ENCODE measurements around the gene MZB1. TPM values are rescaled to one million over a fixed set of nuclear protein-coding genes. Genes with fewer than 3 reads are reported as not detected.
"Not testable (repeated sequence)": the region's sequence is repeated elsewhere in the genome, so short reads cannot be mapped to it uniquely, and the experiment has no call there.

MZB1 gene
- polyA plus RNA-seq, 4 donors, result 0.22 to 0.90 (median 0.32) TPM

GRCh38 chr5:139392678-139393496 lies 3.2 kb upstream of the MZB1 start:
- DNase-seq (ENCODE audit: low read depth in 4 of 4, low spot score in 3 of 4), result no peak

DNA sequence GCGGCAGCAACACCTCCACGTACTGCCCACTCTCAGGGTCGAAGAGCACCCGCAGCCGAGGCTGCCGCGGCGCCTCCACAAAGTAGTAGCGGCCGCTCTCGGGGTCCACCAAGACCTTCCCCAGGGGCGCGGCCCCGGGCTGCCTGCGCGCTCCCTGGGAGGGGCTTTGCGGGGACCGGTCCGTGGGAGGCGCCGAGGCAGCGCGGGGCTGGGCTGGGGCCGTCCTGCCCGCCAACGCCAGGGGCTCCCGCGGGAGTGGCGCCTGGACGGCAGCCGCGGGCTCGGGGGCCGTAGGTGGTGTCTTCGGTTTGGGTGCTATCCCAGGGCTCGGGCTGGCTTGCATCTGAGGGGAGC lies 2.6 kb upstream of the MZB1 start:
- DNase-seq (ENCODE audit: low read depth in 4 of 4, low spot score in 3 of 4), result no peak

DNA sequence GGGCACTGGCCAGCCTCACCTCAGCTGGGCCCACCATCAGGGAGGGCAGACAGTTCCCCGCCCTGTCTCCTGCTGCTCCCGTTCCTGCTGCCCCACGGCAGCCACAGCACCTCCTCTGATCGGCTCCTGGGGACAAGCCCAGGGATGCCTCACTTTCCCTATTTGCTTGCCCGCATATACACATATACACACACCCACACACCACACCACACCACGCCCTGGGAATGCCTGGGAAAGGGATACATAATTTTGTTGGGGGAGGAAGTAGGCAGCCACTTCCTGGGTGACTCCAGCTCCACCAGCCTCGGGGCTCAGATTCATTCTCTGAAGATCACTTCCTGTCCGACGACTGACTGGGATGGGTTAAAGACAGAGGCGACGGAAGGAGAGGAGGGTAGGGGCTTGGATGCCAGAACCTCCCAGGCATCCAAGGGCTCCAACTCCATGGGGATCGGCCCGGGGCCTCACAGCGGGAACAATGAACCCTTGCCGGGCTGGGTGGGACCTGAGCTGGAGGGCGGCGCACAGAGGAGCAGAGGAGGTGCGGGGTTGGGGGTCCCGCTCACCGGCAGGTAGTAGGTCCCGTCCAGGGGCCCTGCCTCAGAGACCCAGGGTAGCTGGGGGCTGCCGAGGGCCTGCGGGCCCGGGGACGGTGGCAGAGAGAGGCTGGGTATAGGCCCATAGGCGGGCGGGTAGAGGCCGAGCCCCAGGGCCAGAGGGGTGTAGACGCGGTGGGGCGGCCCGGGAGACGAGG lies 2.0 kb upstream of the MZB1 start:
- DNase-seq (ENCODE audit: low read depth in 4 of 4, low spot score in 3 of 4), result no peak

DNA sequence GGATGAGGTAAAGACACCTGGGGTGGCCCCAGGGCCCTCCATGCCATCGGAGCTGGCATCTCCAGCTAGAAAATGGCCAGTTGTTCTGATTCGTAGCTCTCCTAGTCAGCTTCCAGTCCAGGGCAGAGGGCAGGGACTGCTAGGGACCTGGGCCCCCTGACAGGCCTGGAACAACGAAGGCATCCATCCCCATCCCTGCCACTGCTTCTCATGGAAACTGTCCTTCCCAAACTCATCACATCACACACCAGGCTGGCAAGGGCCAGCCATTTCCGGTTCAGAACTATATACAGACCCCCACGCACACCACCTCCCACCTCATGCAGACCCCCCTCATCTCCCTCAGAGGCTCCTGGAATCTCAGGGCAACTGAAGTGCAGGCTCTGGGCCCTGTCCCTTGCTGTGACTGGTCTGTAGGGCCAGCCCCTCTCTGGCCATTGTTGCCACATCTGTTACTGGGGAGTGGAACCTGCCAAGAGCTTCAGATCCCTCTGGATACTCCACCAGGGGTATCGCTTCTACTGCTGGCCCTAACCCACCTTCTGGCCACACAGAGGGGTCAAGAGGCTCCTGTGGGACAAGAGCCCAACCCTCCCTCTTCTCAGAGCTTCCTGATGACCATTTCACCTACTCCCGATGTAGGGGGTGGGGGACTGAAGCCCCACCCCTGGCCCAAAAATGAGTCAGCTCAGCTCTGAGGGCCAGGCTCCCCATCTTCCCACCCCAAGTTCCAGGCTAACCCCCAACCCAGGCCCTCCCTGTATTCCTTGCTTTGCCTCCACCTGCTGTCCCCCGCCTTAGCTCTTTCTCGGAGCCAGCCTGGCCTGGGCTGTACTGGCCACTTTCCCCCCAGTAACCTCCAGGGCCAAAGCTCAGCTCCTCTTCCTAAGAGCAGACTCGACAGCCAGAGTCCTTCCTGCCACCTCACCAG lies 1.2 kb upstream of the MZB1 start:
- DNase-seq (ENCODE audit: low read depth in 4 of 4, low spot score in 3 of 4), result no peak

- no peak for DNase-seq (ENCODE audit: low read depth in 4 of 4, low spot score in 3 of 4)
Measured at GRCh38 chr5:139388198-139388821, 1.4 kb downstream of the MZB1 start.

DNA sequence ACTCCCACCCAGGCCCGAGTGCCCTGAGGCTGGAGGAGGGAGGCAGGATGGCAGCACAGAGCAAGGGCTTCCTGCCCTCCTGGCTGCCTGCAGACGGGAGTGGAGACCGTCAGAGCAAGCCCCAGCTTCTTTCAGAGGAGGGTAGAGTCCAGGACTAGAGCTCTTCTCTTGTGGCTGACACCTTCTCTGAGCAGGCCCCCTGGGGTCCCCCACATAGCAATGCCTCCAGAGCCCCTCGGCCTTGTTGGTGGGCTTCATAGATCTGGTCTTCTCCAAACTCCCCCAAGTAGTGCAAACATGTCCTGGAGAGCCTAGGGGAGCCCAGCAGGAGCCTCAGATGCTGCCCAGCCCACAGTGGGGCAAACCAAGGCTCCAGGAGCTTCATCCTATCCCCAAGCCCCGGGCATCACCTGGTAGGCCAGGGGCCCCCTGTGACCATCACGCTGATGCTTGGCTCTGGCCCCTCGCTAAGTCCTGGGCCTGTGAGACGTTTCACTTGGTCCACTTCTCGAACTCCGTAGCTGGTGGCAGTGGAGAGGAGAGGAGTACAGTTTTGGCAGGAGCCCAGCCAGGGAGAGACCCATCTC lies 2.0 kb downstream of the MZB1 start:
- DNase-seq (ENCODE audit: low read depth in 4 of 4, low spot score in 3 of 4), result no peak

GRCh38 chr5:139386956-139387355 lies 2.8 kb downstream of the MZB1 start:
- DNase-seq (ENCODE audit: low read depth in 4 of 4, low spot score in 3 of 4), result not testable (repeated sequence)

DNA sequence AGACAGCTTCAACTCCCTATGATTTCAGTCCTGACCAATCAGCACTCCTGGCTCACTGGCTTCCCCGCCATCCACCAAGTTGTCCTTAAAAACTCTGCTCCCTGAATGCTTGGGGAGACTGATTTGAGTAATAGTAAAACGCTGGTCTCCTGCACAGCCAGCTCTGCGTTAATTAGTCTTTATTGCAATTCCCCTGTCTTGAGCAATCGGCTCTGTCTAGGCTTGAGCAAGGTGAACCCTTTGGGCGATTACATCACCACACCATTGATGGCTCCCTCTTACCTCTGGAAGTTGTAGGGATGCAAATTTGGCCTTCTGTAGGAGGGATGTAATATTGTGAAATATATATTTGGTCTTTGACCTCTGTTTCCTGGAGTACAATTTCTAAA lies 3.7 kb downstream of the MZB1 start:
- DNase-seq (ENCODE audit: low read depth in 4 of 4, low spot score in 3 of 4), result no peak

DNA sequence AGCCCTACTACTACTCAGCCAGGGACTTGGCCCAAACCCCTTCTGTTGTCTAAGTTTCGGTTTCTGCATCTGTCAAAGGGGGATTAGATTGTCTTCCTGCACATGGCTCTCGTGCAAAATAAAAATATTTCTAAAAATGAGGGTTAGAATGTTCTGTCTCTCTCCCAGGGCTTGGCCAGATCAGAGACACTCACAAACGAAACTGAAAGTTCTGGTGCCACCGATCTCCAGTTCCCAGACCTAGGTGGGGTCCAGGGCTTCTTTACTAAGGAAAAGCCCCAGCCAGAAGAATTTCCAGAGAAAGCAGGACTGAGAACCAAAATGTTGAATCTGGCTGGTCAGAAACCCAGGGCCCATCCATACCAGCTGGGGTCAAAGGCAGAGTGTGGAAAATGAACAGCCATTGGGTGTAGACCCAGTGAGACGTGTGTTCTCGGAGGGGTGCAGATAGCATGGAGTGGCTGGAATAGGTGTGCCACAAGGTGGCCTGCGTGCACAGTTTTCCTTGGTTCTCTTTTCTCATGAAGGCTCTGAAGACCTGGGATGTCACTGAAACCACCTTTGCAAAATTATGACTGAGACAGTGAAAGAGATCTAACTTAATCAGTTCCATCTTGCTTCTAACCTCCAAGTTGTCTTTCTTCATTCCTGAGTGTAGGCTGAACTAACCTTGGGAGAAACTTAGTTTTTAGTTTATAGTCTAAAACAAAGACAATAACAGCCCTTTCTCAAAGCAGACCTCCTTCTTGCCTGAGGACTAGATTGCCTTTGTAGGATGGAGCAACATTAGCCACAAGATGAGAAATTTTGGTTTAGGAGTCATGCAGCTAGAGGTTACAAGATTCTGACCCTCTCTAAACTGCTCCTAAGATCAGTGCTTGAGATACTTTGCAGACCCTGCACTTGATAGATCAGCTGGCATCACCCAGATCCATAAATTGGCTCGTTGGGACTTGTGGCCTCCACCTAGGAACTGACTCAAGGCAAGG lies 4.4 kb downstream of the MZB1 start:
- DNase-seq (ENCODE audit: low read depth in 4 of 4, low spot score in 3 of 4), result no peak

DNA sequence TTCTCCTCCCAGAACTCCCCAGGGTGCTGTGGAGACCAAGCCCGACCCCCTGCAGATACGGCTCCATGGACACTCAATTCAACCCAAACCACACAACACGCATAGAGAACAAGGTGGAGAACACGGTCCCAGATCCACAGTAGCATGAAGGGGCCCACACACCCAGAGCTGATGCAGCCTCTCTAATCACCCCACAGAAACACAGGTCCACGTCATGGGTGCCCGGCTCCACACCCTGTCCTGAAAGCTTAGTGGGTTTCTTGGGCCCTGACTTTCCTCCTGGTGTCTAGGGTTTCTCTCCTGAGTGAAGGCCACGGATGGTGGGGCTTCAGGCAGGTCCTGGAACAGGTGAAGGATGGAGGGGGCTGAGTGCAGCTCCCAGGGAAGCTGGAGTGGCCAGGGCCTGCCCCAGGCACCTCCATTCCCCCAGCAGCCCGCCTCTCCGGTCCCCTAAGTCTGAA lies 5.1 kb downstream of the MZB1 start:
- DNase-seq (ENCODE audit: low read depth in 4 of 4, low spot score in 3 of 4), result no peak

- DNase-seq (ENCODE audit: low read depth in 4 of 4, low spot score in 3 of 4), result no peak
Measured at GRCh38 chr5:139383993-139384590, 5.6 kb downstream of the MZB1 start.

DNA sequence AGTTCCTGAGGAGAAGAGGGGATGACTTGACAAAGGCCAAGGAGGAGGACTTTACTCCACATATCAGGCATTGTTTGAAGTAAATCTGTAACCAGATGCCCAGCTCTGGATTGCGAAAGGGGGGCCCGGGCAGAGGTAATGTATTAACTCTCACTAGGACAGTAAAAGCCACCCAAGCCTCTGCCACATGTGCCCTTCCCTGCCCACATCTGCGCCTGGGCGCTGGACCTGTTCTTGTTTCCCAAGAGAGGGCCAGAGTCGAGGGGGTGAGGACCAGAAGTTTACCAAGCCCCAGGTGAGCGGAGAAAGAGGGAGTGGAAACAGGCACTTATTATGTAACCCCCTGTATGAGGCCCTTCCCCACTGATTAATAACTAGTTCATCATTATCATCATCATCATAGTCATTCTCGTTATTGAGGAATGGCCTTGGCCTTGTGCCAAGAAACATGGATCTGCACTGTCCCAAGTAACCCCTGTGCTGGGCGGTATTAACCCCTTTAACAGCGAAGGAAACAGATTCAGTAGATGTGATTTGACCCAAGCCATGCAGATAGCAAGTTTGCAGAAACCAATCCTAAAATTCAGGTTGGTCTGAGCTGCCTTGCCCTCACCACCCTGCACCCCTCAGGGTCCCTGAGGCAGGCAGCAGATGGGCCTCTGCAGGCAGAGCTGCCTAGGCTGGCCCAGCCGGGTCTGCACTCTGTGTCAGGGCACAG lies 6.3 kb downstream of the MZB1 start, which contains the start of gene SLC23A1:
SLC23A1 (minus strand) TSS at position 23 of the 718 bp plus-strand sequence. CDS start 44 bp downstream, outside the sequence.
- DNase-seq (ENCODE audit: low read depth in 4 of 4, low spot score in 3 of 4), result no peak

DNA sequence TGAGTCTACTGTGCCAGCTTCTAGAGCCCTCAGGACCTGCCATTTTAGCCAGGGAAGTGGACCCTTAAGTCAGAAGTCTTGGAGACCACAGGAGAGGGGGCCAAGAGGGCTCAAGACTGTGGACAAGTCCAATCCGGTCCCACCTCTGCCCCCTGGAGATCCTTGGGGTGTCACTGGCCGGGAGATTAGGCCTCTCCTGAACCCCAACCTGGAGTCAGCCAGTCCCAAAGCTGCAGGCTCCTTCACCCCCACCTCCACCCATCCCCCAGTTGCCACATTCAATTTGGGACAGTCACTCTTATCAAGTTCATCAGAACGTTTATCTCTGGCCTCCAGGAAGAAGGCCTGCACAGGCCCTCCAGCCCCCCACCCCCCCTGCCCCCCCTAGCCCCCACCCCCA lies 6.9 kb downstream of the MZB1 start:
- no peak for DNase-seq (ENCODE audit: low read depth in 4 of 4, low spot score in 3 of 4)

GRCh38 chr5:139381837-139382761 lies 7.6 kb downstream of the MZB1 start:
- DNase-seq (ENCODE audit: low read depth in 4 of 4, low spot score in 3 of 4), result no peak

DNA sequence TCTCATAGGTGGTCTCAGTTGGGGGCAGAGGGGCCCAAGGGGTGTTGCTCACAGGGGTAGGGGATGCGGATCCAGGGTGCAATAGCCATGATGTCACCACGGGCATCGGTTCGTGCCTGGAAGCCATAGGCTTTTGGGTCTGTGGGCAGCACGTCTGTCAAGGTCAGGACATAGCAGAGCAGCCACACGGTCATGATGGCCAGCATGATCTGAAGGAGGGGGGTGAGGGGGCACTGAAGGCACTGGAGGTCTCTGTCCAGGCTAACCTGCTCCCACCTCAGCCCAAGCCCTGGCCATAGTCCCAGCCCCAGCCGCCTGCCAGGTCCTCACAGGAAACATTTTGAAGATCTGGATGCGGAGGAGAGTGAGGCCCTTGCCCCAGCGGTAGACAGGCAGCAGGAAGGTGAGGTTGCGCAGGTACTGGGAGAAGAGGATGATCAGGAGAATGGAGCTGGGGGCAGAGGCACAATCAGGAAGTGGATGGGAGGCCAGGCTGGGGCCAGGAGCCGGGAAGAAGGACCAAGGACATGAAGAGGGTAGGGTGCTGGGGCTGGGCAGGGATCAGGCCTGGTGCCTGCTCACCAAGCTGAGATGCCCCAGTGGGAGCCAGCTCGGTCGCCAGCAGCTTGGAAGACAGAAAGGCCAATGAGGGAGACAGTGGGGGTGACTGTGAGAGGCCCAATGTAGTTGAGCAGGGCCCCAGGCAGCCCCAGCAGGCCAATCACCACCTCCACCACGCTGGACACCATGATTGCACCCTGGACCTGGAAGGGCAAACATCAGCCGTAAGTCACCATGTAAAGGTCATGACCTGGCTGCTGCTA lies 9.9 kb downstream of the MZB1 start:
- DNase-seq (ENCODE audit: low read depth in 4 of 4, low spot score in 3 of 4), result no peak

DNA sequence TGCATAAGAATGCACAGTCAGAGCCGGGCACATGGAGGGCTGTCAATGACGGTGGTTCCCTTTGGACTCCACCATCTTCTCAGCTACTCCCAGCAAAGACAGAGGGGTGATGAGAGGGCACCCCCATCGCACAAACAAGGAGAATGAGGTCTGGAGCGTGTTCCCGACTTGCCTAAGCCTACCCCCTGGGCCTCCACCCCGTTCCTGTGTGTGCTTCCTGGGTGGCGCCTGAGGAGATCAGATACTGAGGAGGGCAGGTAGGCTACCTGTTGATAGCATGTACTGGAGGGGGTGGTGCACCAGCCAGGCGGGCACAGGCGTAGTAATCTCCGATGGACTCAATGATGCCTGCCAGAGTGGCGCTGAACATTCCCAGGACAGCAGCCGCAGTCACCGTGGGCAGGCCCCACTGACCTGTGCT lies 10.8 kb downstream of the MZB1 start:
- DNase-seq (ENCODE audit: low read depth in 4 of 4, low spot score in 3 of 4), result no peak
